ENCODE results near the gene SH3PXD2A. TPM values are rescaled to one million over a fixed set of nuclear protein-coding genes. Genes with fewer than 3 reads are reported as not detected.
"Not testable (repeated sequence)": the region's sequence is repeated elsewhere in the genome, so short reads cannot be mapped to it uniquely, and the experiment has no call there.

SH3PXD2A gene
- total RNA-seq, 2 donors from 2014 or later = 8.7 to 13.7 TPM

- DNase-seq (ENCODE audit: low spot score in 2 of 2) (no peak), ATAC-seq (peak in 1 of 2 donors; percentile 8)
- H3K36me3 Mint-ChIP-seq = no peaks in the 10 kb centered on the region
- no peaks in the 10 kb centered on the region for H3K9me3 Mint-ChIP-seq
- H3K27ac Mint-ChIP-seq = no peak overlapping the region
Measured at GRCh38 chr10:103855852-103856796, 748 bp upstream of the SH3PXD2A start.

- ATAC-seq = peak; percentile 42 to 45
- Mint-ChIP-seq H3K36me3 (no peaks in the 10 kb centered on the region), H3K9me3 (no peaks in the 10 kb centered on the region), H3K27ac (no peak overlapping the region)
- DNase-seq (ENCODE audit: low spot score in 2 of 2) = peak in 1 of 2 donors; percentile 26
Measured at GRCh38 chr10:103854686-103855391, 537 bp downstream of the SH3PXD2A start.

- H3K36me3 Mint-ChIP-seq = no peaks in the 10 kb centered on the region
- peak overlapping the region in 1 of 2 donors; percentile 77 for H3K27ac Mint-ChIP-seq
- H3K9me3 Mint-ChIP-seq = no peaks in the 10 kb centered on the region
- ATAC-seq = no peak
- DNase-seq (ENCODE audit: low spot score in 2 of 2) = no peak
Measured at GRCh38 chr10:103854265-103854685, 1.1 kb downstream of the SH3PXD2A start.

- no peaks in the 10 kb centered on the region for H3K9me3 Mint-ChIP-seq
- no peaks in the 10 kb centered on the region for H3K36me3 Mint-ChIP-seq
- DNase-seq (ENCODE audit: low spot score in 2 of 2) = no peak
- H3K27ac Mint-ChIP-seq = peak overlapping the region in 1 of 2 donors; percentile 77
- ATAC-seq = no peak
Measured at GRCh38 chr10:103853428-103854264, 1.7 kb downstream of the SH3PXD2A start.

- Mint-ChIP-seq H3K36me3 (no peaks in the 10 kb centered on the region), H3K9me3 (no peaks in the 10 kb centered on the region), H3K27ac (no peak overlapping the region)
- ATAC-seq = no peak
- no peak for DNase-seq (ENCODE audit: low spot score in 2 of 2)
Measured at GRCh38 chr10:103852856-103853255, 2.5 kb downstream of the SH3PXD2A start.

GRCh38 chr10:103852189-103852711 lies 3.1 kb downstream of the SH3PXD2A start:
- DNase-seq (ENCODE audit: low spot score in 2 of 2) = no peak
- no peak overlapping the region for H3K27ac Mint-ChIP-seq
- no peaks in the 10 kb centered on the region for H3K36me3 Mint-ChIP-seq
- ATAC-seq = no peak
- no peaks in the 10 kb centered on the region for H3K9me3 Mint-ChIP-seq

- Mint-ChIP-seq H3K36me3 (no peaks in the 10 kb centered on the region), H3K27ac (no peak overlapping the region), H3K9me3 (no peaks in the 10 kb centered on the region)
- DNase-seq (ENCODE audit: low spot score in 2 of 2) (no peak), ATAC-seq (no peak)
Measured at GRCh38 chr10:103851261-103851660, 4.1 kb downstream of the SH3PXD2A start.

- Mint-ChIP-seq H3K27ac (no peak overlapping the region), H3K36me3 (no peaks in the 10 kb centered on the region), H3K9me3 (no peaks in the 10 kb centered on the region)
- DNase-seq (ENCODE audit: low spot score in 2 of 2) = no peak
- ATAC-seq = no peak
Measured at GRCh38 chr10:103850572-103850895, 4.8 kb downstream of the SH3PXD2A start.

- ATAC-seq (no peak), DNase-seq (ENCODE audit: low spot score in 2 of 2) (no peak)
- Mint-ChIP-seq H3K27ac (no peak overlapping the region), H3K9me3 (no peaks in the 10 kb centered on the region), H3K36me3 (no peaks in the 10 kb centered on the region)
Measured at GRCh38 chr10:103849880-103850571, 5.3 kb downstream of the SH3PXD2A start.

GRCh38 chr10:103849212-103849877 lies 6.0 kb downstream of the SH3PXD2A start:
- ATAC-seq = no peak
- Mint-ChIP-seq H3K9me3 (no peaks in the 10 kb centered on the region), H3K27ac (no peak overlapping the region), H3K36me3 (no peaks in the 10 kb centered on the region)
- no peak for DNase-seq (ENCODE audit: low spot score in 2 of 2)

- Mint-ChIP-seq H3K27ac (no peak overlapping the region), H3K36me3 (no peaks in the 10 kb centered on the region)
- peak in 1 of 2 donors; percentile 51 for ATAC-seq
Measured at GRCh38 chr10:103847909-103848468, 7.4 kb downstream of the SH3PXD2A start.

GRCh38 chr10:103847346-103847745 lies 8.0 kb downstream of the SH3PXD2A start:
- DNase-seq (ENCODE audit: low spot score in 2 of 2) (no peak), ATAC-seq (no peak)
- H3K36me3 Mint-ChIP-seq = no peaks in the 10 kb centered on the region
- H3K27ac Mint-ChIP-seq = no peak overlapping the region
- H3K9me3 Mint-ChIP-seq = no peaks in the 10 kb centered on the region

More at GRCh38 chr10:103847909-103848468, 7.4 kb downstream of the SH3PXD2A start:
- DNase-seq (ENCODE audit: low spot score in 2 of 2) = no peak
- no peaks in the 10 kb centered on the region for H3K9me3 Mint-ChIP-seq

GRCh38 chr10:103845972-103846371 lies 9.4 kb downstream of the SH3PXD2A start:
- no peak overlapping the region for H3K27ac Mint-ChIP-seq
- DNase-seq (ENCODE audit: low spot score in 2 of 2) = peak in 1 of 2 donors; percentile 25
- peak; percentile 75 to 84 for ATAC-seq
- no peaks in the 10 kb centered on the region for H3K36me3 Mint-ChIP-seq
- H3K9me3 Mint-ChIP-seq = no peaks in the 10 kb centered on the region

GRCh38 chr10:103845346-103845745 lies 10.0 kb downstream of the SH3PXD2A start:
- H3K27ac Mint-ChIP-seq; DNase-seq (ENCODE audit: low spot score in 2 of 2); H3K36me3 Mint-ChIP-seq; ATAC-seq; H3K9me3 Mint-ChIP-seq: not testable (repeated sequence)

GRCh38 chr10:103843854-103844570 lies 11.4 kb downstream of the SH3PXD2A start:
- DNase-seq (ENCODE audit: low spot score in 2 of 2) (no peak), ATAC-seq (no peak)
- Mint-ChIP-seq H3K9me3 (no peaks in the 10 kb centered on the region), H3K27ac (no peak overlapping the region), H3K36me3 (no peaks in the 10 kb centered on the region)

Measured in activated naive CD4-positive, alpha-beta T cell treated with anti-CD3 and anti-CD28 coated beads, Interleukin-2, amount 50 U/mL, for 72 hours (primary cell).